ENCODE measurements around the gene KLHL30.
"Not testable (repeated sequence)": the region's sequence is repeated elsewhere in the genome, so short reads cannot be mapped to it uniquely, and the experiment has no call there.

The KLHL30 gene

GRCh38 chr2:238161291-238162051 is 23.0 kb downstream of the KLHL30 start:
- no peak for DNase-seq (ENCODE audit: low spot score)

- DNase-seq (ENCODE audit: low spot score), result no peak
Measured at GRCh38 chr2:238162251-238162845, 23.9 kb downstream of the KLHL30 start.

- peak; percentile 36 for DNase-seq (ENCODE audit: low spot score)
Measured at GRCh38 chr2:238162846-238163441, 24.5 kb downstream of the KLHL30 start.

DNA sequence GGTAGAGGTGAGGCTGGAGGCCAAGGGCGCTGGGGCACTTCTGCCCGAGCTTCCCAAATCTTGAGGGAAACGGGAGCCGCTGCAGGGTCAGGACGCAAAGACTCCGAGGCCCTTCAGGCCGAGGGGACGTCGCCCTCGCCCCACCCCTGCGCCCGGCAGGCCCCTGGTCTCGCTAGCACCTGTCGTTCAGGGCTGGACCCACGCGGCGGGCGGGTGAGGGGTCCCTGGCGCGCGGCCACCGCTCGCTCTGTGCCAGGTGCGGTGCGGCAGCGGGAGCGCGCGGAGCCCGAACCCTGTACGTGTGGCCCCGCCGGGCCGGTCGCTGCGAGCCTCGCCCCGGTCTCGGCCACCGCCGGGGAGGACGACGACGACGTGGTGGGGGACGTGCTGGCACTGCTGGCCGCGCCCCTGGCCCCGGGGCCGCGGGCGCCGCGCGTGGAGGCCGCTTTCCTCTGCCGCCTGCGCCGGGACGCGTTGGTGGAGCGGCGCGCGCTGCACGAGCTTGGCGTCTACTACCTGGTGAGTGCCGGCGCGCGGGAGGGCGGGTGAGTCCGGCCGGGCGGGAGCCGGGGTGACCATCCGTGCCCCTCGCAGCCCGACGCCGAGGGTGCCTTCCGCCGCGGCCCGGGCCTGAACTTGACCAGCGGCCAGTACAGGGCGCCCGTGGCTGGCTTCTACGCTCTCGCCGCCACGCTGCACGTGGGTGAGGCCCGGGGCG is 25.2 kb downstream of the KLHL30 start:
- no peak for DNase-seq (ENCODE audit: low spot score)

DNA sequence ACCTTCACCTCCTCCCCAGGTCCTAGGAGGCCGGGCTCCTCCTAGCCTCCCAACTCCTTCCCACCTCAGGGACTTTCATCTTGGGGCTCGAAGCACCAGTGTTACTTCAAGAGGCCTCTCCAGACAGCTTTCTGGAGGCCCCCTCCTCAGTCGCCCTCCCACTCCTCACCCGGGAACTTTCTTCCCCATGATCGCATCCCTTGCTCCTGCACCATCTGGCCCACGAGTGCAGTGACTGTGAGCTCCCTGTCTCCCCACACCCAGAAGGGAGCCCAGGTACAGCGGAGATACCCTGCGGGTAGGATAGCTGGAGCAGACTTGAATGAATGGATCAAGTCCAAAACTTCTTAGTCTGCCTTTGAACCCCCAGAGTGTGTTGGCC is 26.4 kb downstream of the KLHL30 start:
- DNase-seq (ENCODE audit: low spot score), result no peak

- no peak for DNase-seq (ENCODE audit: low spot score)
Measured at GRCh38 chr2:238165288-238165921, 26.9 kb downstream of the KLHL30 start.

GRCh38 chr2:238166391-238167343 is 28.2 kb downstream of the KLHL30 start:
- DNase-seq (ENCODE audit: low spot score), result no peak

- no peak for DNase-seq (ENCODE audit: low spot score)
Measured at GRCh38 chr2:238167344-238167715, 28.9 kb downstream of the KLHL30 start.

GRCh38 chr2:238167761-238168160 is 29.3 kb downstream of the KLHL30 start:
- no peak for DNase-seq (ENCODE audit: low spot score)

DNA sequence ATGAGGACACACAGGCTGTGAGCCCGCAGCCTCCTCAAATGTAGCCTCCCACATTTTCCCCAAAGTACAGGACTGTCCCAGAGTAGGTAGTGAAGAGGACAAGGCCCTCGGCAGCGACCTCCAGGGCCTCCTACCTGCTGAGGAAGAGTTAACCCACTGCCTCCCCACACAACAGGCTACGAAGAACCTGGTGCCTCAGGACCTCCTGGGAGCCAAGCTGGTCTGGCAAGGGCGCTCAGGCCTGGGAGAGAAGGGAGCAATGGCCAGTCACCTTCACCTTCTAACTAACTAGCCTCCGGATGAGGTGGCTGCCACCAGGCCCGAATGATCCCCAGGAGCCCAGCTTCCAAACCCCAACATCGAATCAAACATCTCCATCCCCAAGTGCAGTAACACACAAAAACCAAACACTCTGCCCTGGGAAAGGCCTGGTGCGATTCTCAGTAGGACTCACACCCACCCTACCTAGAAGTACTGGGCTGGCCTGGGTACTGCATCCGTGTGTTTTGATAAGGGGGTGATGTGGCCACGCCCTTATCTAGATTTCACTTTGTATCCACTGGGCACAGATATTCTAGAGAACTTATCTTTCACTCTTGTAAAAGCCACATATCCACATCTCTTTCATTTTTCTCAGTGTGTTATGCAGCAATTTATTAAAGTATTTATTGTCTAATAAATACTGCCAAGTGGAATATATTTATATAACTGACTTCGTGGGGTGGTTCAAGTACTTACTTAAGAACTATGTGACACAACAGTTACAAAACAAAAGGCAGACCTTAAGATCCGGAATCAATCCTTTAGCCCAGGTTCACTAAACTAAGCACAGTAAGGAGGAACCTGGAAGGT is 30.0 kb downstream of the KLHL30 start:
- DNase-seq (ENCODE audit: low spot score), result no peak

- peak; percentile 62 for DNase-seq (ENCODE audit: low spot score)
Measured at GRCh38 chr2:238169048-238169707, 30.7 kb downstream of the KLHL30 start.

DNA sequence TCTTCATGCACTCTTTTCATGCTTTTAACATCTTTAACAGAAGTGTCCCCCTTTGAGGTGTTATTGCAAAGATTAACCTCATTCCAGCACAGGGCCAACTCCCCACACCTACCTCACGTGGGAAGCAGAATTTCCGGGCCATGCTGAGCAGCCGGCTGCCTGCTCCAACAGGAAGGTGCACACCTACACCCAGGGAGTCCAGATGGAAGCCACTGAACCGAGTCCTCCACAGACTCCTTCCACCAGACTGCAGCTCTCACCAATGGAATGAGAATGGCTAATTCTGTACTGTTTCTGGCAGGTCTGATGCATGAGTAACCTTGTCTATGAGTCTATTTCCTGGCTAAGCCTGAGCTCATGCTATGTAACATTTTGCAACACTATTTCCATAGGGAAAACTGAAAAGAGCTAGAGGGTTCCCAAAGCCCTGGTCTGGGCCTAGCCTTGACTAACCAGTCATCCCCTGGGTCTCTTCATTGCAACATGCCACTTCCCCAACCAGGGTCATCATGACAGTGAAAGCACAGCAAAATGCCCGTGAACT is 31.3 kb downstream of the KLHL30 start:
- peak; percentile 97 for DNase-seq (ENCODE audit: low spot score)

DNA sequence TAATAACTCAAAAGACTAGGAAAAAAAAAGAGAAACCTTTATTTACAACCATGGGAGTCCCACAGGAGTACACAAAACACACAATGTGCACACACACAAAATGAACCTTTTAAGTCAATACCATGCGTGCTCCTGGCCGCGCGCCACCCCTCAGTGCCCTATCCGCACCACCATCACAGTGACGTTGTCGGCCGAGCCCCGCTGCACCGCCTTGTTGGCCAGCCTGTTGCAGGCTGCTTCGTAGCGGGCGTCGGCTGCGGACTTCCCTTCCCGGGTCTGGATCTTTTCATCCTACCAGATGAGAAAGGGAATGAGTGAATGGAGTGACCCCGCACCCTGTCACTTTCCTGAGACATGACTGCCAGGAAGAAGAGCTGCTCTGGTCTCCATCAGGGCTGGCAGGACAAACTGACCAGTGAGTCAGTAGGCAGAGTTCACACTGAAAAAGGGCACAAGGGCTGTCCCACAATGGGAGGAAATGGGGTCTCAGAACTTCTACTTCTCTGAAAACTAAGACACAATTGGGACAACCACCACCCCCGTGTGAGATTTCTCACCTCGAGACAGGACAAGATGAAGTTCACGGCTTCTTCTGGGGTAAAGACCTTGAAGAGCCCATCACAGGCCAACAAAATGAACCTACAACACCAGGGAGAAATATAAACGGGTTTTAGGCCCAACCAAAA is 32.1 kb downstream of the KLHL30 start:
- DNase-seq (ENCODE audit: low spot score), result no peak

DNA sequence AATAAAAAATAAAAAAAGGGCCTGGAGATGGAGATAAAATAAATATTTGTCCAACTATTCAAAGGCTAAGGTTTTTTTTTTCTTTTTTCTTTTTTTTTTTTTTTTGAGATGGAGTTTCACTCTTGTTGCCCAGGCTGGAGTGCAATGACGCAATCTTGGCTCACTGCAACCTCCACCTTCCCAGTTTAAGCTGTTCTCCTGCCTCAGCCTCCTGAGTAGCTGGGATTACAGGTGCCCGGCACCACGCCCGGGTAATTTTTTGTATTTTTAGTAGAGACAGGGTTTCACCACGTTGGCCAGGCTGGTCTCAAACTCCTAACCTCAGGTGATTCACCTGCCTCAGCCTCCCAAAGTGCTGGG is 32.6 kb downstream of the KLHL30 start:
- not testable (repeated sequence) for DNase-seq (ENCODE audit: low spot score)

- DNase-seq (ENCODE audit: low spot score), result no peak
Measured at GRCh38 chr2:238171575-238172187, 33.2 kb downstream of the KLHL30 start.

DNA sequence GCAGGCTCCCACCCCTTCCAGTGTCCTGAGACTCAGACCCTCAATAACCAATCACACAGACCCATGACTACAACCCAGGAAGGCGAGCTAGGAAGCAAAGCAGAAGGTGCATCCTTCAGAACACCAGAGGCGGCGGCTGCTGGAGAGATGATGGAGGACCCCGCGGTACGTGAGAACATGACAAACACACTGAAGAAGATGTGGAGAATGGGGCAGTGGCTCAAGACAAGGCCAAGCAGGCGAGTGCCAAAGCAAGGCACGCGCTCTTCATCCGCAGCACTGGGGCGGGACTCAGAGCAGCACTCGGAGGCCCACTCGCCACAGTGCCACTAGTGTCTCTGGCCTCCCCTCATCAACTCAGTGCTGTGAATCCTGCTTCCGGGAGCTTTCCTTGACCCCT is 34.0 kb downstream of the KLHL30 start:
- no peak for DNase-seq (ENCODE audit: low spot score)

DNA sequence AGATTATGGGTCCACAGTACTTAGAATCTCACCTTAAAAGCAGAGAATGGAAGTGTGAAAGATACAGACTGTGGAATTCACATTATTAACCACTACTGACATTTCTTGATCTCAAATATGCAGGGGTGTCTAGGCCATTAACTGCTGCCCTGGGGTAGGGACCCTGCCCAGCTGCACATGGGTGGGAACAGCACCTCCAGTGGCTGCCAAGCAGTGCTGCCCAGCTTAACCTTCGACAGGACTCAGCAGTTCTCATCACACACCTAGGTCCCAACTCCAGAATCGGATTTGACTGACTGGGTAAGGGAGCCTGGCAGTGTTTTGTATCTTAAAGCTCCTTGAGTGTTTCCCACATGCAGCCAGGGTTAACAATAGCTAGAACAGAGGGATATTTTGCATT is 35.2 kb downstream of the KLHL30 start:
- DNase-seq (ENCODE audit: low spot score), result no peak

DNA sequence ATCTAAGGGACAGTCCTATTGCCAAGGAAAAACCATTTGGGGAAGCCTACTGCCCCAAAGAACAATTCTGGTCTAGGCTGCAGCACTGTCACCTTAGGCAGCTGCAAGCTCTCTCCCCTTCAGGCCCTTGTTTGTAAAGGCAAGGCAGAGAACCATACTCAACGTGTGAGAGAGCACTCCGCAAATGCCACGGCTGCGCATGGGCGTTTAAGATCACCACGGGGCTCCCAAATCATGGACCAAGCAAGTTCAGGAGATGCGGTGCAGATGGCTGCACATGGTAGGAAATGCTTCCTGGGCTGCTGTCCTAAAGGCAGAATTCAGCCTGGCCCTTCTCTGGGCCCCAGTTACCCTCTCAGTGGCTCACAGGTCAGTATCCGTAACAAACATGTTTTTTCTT is 35.8 kb downstream of the KLHL30 start:
- DNase-seq (ENCODE audit: low spot score), result no peak

Data from RKO (cell line).